HG03432 (cell line): Measurements from ENCODE around the gene SUMF1.
A peak's percentile ranks its signal among the peaks of the same experiment; 100 is the strongest.

ENCODE experiments used
- ATAC-seq: cut with Tn5 transposase; IDR thresholded peaks from one replicate; pipeline ENCODE4 v1.9.1; 2021; ENCODE audit warnings: mild to moderate bottlenecking, moderate library complexity; ENCODE audit not compliant: unreplicated experiment

The SUMF1 gene

GRCh38 chr3:4418156-4418555 lies 48.9 kb downstream of the SUMF1 start:
- ATAC-seq, result no peak

GRCh38 chr3:4417449-4417848 lies 49.6 kb downstream of the SUMF1 start:
- no peak for ATAC-seq

GRCh38 chr3:4416961-4417360 lies 50.1 kb downstream of the SUMF1 start:
- ATAC-seq, result no peak

GRCh38 chr3:4416427-4416945 lies 50.6 kb downstream of the SUMF1 start:
- no peak for ATAC-seq

- no peak for ATAC-seq
These were observed 53.6 kb downstream of the SUMF1 start for GRCh38 chr3:4413467-4413866.

- ATAC-seq, result no peak
These were observed 55.2 kb downstream of the SUMF1 start for GRCh38 chr3:4411833-4412232.

GRCh38 chr3:4411236-4411635 lies 55.8 kb downstream of the SUMF1 start:
- ATAC-seq, result no peak

GRCh38 chr3:4410606-4411005 lies 56.5 kb downstream of the SUMF1 start:
- no peak for ATAC-seq

- ATAC-seq, result peak; percentile 48
These were observed 57.0 kb downstream of the SUMF1 start for GRCh38 chr3:4409971-4410573.

- peak; percentile 35 for ATAC-seq
These were observed 57.7 kb downstream of the SUMF1 start for GRCh38 chr3:4409415-4409814.

- ATAC-seq, result no peak
These were observed 58.1 kb downstream of the SUMF1 start for GRCh38 chr3:4408958-4409357.

GRCh38 chr3:4407941-4408340 lies 59.1 kb downstream of the SUMF1 start:
- no peak for ATAC-seq

GRCh38 chr3:4406746-4407568 lies 60.1 kb downstream of the SUMF1 start:
- ATAC-seq, result peak; percentile 72

GRCh38 chr3:4404881-4405280 lies 62.2 kb downstream of the SUMF1 start:
- no peak for ATAC-seq

GRCh38 chr3:4401441-4401840 lies 65.6 kb downstream of the SUMF1 start:
- no peak for ATAC-seq

- ATAC-seq, result no peak
These were observed 67.6 kb downstream of the SUMF1 start for GRCh38 chr3:4399476-4399875.

- no peak for ATAC-seq
These were observed 68.2 kb downstream of the SUMF1 start for GRCh38 chr3:4398941-4399245.

GRCh38 chr3:4398120-4398940 lies 68.7 kb downstream of the SUMF1 start:
- no peak for ATAC-seq

- no peak for ATAC-seq
These were observed 69.6 kb downstream of the SUMF1 start for GRCh38 chr3:4397466-4397865.

GRCh38 chr3:4396542-4396941 lies 70.5 kb downstream of the SUMF1 start:
- no peak for ATAC-seq

GRCh38 chr3:4396006-4396405 lies 71.1 kb downstream of the SUMF1 start:
- no peak for ATAC-seq

- no peak for ATAC-seq
These were observed 71.6 kb downstream of the SUMF1 start for GRCh38 chr3:4395448-4395847.
